HFF-Myc (cell line): ENCODE results near the gene TADA1.

ENCODE experiments used
- DNase-seq: peaks from one replicate; pipeline ENCODE4 v3.0.0-alpha.2; 2011; ENCODE audit warnings: low read depth; ENCODE audit errors: extremely low read depth
- H3K4me3 ChIP-seq: replicated peaks from 2 replicates; pipeline ENCODE4 v1.5.1; 2011; ENCODE audit warnings: low read depth, mild to moderate bottlenecking, control low read depth, low read length
- TF ChIP-seq, protein P1 (sequence below): IDR thresholded peaks from 2 replicates; pipeline ENCODE4 v1.5.1; 2012; ENCODE audit warnings: mild to moderate bottlenecking, low read depth, low read length, control low read depth; ENCODE audit errors: missing control alignments

The TADA1 gene, protein sequence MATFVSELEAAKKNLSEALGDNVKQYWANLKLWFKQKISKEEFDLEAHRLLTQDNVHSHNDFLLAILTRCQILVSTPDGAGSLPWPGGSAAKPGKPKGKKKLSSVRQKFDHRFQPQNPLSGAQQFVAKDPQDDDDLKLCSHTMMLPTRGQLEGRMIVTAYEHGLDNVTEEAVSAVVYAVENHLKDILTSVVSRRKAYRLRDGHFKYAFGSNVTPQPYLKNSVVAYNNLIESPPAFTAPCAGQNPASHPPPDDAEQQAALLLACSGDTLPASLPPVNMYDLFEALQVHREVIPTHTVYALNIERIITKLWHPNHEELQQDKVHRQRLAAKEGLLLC

DNA sequence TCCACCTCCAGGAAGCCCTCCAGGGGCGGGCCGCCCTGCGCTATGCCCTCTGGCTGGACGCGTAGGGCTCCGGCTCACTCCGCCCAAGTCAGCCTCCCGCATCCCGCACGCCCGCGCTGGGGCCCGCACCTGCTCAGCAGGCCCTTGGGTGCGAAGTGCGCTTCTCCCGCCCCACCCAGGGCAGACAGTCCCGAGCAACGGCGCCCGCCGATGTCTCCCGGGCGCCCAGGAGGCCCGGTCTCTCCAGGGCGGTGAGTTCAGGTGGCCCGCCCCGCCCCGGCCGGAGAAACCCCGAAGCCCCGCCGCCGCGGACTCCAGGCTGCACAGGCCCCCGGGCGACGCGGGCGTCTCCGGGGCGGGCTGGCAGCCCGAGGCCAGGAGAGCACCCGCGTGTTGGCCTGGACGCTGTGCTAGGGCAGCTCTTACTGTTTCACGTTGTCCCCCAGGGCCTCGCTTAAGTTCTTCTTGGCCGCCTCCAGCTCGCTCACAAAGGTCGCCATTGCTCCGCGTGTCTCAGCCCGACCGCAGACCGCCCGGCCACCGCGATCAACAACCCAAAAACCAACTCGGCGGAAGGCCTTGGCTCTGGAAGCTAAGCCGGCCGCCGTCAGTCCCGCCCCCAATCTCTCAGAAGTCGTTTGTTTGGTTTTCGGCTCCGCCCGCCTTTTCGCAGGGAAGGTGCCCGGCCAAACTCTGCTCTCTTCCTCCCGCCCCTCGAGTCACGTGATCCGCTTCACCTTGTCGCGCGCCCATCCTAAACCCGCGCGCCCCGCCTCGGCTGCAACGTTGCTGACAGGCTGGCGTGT lies at the start of gene TADA1:
TSS of gene TADA1 (minus strand) at position 531 of the 806 bp plus-strand sequence. CDS start at position 500, 31 bp downstream.
- peak; percentile 85 for DNase-seq
- peak within 1 kb of the TSS; percentile 77 for H3K4me3 ChIP-seq
- TF ChIP-seq, protein P1, sequence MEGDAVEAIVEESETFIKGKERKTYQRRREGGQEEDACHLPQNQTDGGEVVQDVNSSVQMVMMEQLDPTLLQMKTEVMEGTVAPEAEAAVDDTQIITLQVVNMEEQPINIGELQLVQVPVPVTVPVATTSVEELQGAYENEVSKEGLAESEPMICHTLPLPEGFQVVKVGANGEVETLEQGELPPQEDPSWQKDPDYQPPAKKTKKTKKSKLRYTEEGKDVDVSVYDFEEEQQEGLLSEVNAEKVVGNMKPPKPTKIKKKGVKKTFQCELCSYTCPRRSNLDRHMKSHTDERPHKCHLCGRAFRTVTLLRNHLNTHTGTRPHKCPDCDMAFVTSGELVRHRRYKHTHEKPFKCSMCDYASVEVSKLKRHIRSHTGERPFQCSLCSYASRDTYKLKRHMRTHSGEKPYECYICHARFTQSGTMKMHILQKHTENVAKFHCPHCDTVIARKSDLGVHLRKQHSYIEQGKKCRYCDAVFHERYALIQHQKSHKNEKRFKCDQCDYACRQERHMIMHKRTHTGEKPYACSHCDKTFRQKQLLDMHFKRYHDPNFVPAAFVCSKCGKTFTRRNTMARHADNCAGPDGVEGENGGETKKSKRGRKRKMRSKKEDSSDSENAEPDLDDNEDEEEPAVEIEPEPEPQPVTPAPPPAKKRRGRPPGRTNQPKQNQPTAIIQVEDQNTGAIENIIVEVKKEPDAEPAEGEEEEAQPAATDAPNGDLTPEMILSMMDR, result no peak

DNA sequence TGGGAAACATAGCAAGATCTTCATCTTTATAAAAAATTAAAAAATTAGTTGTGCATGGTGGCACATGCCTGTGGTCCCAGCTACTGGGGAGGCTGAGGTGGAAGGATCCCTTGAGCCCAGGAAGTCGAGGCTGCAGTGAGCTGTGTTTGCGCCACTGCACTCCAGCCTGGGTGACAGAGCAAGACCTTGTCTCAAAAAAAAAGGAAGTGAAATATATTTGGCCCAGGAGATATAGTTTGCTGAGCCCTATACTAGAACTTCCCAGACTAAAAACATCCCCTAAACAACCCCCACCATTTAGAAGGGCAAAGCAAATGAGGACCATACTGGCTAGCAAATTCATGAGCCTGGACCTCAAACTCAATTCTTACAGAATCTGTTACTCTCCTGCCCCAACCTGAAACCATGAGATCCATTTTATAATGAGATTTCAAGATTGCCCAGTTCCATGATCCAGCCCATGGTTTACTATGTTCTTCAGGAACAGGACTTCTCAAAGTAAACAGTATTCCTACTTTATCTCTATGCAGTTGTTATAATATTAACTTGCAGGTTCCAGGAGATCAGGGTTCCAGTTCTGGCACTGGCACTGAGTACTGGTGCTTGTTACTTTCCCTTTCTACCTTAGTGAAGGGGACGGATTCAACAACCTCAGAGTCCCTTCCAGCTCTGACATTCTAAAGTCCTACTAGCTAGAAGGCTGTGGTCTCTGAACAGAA lies 48.9 kb upstream of the TADA1 start:
- H3K4me3 ChIP-seq, result no peak overlapping the region
- DNase-seq, result no peak
- TF ChIP-seq, protein P1, result no peak

DNA sequence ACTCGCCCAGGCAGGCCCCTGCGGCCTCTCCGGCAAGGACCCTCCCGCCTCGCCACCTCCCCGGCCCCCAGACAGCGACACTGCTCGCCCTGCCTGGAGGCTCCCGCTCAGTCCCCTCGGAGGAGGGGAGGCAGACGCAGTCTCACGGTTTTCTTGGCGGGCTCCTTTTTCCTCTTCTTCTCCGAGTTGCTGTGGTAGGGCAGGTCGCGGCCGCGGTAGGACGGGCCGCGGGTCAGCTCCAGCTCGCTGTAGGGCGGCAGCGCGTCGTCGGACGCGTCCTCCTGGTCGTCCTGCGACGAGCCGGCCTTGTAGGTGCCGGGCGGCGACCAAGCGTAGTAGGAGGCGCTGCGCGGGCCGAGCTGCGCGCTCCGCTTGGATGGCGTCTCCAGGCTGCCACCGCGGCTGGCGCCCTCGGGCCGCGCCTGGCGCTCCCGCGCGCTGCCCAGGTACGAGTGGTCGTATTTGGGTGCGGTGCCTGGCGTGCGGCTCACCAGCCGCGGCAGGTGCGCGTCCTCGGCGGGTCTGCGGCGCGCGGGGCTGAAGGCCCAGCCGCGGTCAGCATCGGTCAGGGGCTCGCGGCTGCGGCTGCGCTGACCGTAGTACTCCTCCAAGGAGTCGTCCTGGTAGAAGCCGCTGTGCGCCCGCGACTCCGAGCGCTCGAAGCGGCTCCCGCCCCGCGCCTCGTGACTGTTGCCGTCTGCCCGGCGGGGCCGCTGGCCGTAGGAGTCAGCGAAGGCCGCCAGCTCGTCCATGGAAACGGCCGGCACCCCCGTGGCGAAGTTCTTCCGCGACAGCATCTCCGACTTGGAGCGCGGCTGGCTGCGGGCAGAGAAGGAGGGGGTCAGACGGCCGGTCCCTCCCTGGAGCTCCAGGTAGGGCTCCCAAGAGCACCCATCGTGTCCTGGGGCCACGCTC lies 44.8 kb upstream of the TADA1 start:
- H3K4me3 ChIP-seq, result no peak overlapping the region
- TF ChIP-seq, protein P1, result no peak
- no peak for DNase-seq

DNA sequence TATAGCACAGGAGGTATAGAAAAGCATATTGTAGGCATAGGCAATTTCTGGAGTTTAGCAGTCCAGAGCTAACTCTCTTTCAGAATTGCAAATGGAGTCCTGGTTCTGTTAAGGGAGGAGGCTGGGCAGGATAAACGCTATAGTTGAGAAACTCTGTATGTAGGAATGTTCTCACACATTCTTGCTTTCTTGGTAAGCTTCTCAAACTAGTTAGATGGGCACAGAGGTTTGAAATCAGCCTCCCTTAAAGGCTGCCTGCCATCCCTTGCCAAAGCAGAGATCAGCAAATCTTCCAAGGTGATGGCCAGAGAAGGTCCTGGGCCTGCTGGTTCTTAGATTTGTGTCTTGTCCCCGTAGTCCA lies 42.9 kb upstream of the TADA1 start:
- TF ChIP-seq, protein P1, result no peak

DNA sequence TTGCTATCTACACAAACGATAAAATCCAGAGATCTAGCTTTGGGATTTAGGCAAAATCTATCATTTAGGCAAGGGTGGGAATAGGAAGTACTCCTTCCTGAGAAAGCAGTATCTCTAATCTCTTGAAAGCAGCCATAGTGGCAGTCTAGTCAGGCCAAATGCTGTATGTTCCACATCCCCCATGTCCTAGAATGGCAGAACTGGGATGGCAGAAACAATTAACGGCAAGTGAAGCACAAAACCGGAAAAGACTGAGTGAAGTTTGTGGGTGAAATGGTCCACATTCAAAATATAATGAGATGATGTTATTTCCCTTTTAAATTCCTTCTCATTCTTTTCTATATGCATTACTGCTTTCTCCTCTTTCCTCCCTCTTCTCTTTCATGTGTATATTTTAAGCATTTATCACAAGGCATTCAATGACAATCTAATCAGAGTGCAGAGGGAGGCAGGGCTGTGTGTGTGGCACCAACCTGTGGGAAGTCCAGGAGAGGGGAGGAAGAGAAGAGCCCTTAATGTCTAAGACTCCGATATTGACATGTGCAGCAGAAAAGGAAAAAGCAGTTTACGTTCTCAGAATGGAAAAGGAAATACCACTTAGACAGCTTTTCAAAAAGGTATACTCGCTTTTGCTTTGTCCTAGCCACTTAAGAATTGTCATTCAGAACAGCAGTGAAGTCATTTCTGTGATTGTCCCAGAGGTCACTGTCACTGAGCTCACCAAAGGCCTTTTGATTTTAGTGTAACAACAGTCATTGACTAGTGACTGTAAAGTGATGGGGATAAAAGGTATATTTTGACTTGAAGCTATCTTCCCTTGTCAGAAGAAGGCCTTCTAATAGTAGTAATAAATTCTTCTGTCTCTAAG lies 42.3 kb upstream of the TADA1 start:
- TF ChIP-seq, protein P1, result no peak
- no peak for DNase-seq
- no peak overlapping the region for H3K4me3 ChIP-seq

More for the DNA sequence above, 42.9 kb upstream of the TADA1 start:
- H3K4me3 ChIP-seq, result no peak overlapping the region
- no peak for DNase-seq
